ENCODE results near the gene ATP6V1C2.

Gene ATP6V1C2

DNA sequence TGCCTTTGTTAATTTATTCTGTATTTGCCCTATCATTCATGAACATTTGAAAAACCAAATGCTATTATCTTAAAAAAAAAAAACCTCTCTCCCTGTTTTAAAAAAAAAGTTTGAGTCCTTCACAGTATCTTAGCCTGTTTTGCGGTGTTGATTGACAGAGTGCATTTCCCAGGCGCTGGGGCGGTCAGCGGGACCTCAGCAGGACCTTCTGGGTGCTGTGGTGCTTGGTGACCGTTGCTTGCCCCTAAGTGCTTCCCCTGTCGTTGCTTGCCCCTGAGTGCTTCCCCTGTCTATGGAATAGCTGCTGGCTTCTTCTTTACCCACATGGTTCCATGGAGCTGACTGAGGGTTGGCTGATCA lies 12.1 kb downstream of the ATP6V1C2 start:
- no peak for DNase-seq

DNA sequence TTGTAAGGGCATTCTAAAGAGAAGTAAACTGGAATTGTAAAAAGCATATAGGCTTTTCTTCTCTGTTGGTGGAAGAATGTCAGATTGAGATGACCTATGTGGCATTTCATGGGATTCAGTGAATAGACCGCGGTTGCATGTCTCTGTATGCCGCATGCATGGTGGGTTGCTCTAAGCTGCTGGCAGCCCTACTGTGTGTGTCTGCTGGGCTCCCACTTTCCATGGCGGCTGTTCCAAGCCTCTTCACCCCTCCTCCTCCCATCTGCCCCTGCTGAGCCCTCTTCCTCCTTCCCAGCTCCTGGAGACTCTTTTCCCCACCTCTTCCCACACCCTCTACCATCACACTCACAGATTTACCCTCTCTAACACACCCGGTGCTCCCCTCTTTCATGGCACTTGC lies 12.6 kb downstream of the ATP6V1C2 start:
- no peak for DNase-seq

DNA sequence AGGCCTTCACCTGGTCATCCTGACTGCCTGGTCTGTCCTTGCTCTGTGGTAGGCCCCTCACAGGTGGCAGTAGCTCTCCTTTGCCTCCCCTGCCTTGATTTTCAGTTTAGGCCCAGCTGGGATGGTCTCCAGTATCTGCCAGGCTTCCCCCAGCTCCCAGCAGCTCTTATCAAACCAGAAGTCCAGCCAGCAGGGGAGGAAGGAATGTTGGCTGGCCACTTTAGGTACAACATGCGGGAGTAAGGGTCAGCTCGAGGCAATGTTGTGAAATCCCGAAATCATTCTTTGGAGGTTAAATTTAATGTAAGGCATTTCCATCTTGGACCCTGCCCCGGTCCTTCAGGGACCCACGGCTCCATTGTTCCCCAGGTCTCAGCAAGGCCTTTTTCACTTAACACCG lies 16.8 kb downstream of the ATP6V1C2 start:
- DNase-seq, result no peak

DNA sequence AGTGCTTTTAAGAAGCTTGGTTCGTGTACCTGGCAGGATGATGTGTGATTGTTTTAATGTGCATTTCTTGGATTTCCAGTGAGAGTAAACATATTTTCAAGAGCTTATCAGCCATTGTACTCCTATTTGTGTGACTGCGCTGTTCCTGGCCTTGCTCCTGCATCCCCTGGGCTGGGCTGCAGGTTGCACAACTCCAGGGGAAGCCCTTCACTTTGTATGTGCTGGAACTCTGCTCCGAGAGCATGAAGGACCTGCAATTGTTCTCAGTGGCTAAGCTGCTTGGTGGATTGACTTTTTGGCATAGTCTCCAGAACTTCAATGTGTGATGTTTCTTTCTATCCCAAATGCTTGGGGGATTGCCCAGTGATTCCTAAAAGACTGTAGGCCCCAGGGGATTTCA lies 18.8 kb downstream of the ATP6V1C2 start:
- no peak for DNase-seq

DNA sequence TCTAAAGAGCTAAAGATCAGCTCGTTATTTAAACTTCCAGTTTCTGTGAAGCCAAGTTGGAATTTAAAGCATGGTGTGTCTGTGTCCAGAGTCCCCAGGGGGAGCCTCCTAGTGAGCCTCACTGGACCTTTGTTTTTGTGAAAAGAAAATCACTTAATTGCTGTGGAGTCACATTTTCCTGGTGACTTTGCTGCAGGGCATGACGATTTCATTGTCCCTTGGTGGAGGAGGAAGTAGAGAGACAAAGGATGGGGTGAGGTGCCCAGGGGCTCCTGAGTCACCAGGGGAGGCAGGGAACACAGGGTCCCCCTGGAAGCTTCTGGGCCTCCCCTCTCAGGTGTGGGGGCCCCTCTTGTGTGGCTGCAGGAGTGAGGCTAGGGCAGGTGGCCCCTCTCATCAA lies 19.7 kb downstream of the ATP6V1C2 start:
- DNase-seq, result no peak

DNA sequence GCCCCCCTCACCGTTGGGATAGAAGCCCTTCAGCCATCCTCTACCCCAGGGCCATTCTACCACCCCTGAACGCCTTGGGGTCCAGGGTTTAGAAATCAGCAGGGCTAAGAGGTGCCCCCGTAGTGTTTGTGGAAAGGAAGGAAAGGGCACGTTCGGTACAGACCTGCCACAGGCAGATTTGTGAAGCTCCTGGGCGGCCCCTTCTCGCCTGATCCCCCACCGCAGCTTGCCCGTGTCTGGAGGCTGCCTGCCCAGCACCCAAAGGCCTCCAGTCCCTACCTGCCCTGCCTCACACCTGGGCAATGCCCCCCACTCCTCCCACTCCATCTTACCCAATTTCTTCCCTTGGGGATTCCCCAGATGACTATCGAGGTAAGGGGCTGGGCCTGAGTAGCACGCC lies 21.2 kb downstream of the ATP6V1C2 start:
- DNase-seq, result no peak

DNA sequence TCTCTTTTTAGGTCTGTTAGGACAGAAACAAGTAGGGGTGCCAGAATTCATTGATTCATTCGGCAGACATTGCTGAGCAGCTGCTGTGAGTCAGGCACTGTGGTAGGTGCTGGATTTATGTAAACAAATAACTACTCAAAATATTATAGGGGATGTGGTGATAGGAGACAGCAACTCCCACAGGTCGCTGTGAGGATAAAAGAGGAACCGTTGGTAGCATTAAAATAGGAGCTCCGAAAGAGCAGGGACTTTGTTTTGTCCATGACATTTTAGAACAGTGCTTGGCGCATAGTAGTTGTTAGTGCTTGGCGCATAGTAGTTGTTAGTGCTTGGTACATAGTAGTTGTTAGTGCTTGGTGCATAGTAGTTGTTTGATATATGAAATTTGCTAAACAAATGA lies 29.2 kb downstream of the ATP6V1C2 start:
- no peak for DNase-seq

DNA sequence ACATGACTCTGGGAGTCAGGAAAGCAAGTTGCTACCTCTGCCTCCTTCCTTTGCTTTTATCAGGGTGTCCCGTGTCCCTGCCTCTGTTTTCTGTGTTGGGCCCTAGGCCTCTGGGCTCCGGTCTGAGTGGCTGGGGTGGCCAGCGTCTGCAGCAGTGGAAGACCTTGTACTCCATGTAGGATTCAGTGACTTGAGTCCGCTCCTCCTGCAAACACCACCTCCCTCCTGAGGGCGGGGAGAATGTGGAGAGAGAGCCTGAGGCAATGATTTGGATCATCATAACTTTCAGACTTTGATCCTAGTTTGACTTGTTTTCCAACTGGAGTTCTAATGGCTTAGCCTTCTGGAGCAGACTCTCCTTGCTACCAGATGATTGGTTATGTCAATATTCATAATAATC lies 30.8 kb downstream of the ATP6V1C2 start:
- no peak for DNase-seq

DNA sequence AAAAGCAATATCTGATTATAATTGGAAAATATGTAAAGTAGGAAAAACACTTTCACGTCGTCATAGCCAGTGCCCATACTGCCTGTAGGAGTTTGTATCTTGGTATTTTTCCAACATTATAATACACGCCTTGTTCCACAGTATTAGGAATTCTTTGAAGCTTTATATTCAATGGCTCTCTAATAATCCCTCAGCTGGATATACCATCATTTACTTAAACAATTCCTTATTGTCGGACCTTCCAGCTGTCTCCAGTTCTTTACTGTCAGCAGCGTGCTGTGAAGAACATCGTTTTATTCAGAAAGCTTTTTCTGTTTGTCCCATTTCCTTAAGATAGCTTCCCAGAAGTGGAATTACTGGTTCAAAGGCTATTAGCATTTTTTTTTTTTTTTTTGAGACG lies 31.7 kb downstream of the ATP6V1C2 start:
- no peak for DNase-seq

DNA sequence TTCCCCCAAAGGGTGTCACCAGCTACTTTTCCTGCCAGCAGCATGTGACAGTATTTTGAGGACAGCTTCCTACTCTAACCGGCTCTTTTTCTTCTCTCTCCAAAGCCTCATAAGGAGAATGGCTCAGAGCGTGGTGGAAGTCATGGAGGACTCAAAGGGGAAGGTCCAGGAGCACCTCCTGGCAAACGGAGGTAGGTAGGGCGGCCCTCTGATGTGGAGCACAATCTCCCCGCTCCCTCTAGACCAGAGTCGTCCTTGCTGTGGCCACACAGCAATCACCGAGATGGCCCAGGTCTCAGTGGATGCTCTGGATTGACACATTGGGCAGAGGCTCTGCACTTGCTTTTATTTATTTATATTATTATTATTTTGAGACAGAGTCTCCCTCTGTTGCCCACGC lies 32.4 kb downstream of the ATP6V1C2 start:
- no peak for DNase-seq

DNA sequence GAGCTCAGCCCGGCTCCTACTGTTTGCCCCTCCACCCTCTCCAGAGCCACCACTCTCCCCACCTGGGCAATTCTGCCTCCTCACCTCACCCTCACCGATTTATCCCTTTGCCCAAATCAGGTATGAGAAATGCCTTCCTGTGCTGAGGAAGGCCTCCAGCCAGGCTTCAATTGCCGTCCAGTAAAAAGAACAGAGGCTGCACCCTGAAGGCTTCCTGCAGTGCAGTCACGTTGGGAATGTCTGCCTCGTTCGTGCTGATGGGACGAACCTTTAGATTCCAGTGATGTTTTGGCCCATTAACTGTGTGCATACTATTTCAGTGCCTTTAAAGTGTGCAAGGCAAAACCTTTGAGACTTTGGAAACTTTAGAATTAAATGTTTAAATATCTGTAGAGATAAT lies 34.2 kb downstream of the ATP6V1C2 start:
- no peak for DNase-seq

DNA sequence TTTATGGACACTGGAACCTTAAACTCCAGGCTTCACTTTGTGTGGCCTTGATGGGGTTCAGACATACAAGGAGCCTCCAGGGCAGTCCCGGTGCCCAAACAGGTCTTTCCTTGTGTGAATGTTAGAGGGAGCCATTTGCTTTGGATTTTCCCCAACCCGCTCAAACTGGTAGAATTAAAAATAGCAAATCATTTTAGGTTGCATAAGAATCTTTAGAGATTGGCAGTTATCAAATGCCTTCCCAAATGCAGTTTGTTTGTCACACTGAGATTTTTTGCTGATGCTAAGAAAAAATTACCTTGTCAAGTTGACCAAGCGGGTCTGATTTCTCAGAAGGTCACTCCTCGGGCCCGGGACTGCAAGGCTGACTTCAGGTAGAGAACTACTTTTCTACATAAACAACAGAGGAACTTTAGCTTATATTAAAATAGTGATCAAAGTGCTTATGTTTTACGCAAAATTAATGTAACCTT lies 36.4 kb downstream of the ATP6V1C2 start:
- no peak for DNase-seq

DNA sequence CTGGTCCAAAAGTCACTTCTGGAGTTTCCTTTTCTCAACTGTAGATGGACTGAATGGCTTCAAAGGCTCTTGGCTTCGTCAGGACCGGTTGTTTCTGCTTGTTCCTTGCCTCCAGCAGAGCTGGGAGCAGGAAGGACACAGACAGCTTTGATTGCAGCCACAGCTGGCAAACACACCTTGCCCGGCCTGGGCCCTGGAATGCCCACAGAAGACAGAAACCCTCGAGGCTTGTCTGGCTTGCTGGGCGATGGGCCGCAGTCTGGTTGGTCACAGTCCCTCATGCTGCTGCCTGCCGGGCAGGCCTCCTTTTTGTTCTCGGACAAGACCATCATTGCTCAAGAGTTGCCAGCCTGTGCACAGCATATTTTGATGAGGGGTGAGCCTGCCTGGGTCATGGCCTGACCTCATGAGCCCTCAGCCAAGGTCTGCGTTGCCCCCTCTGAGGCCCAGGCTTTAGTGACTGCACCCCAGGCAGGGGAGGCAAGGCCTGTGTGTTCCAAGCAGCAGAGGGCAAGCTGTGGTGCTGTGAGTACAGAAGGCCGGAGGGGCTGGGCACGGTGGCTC lies 37.8 kb downstream of the ATP6V1C2 start:
- DNase-seq, result no peak

DNA sequence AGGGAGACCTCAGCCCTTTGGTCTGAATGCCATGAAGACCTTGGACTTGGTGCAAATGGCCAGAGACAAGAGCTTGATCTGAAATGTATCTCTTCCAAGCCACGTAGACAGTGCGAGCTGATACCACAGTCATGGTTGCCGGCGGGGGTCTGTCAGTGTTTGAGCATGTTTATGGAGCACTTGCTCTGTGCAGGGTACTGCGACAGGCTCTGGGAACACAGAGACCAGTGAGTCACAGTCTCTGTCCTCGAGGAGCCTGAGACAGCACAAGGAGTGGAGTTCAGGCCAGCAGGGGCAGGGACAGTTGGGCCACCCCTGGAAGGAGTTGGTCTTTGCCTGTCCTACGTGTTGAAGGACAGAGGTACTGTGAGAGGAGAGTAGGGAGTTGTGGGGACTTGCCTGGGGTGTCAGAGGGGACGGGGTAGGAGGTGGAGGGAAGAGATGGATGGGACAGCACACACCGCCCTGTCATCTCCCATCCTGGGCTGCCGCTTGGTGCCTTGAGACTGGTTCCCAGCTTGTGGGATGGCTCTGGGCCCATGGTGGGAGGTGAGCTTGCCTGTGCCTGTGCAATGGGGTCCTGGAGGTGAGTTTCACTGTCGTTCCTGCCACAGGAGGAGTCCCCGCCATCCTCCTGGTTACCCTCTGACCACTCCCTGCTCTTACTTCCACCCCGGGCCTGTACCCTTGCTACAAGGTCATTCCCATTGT lies 39.5 kb downstream of the ATP6V1C2 start:
- DNase-seq, result no peak

DNA sequence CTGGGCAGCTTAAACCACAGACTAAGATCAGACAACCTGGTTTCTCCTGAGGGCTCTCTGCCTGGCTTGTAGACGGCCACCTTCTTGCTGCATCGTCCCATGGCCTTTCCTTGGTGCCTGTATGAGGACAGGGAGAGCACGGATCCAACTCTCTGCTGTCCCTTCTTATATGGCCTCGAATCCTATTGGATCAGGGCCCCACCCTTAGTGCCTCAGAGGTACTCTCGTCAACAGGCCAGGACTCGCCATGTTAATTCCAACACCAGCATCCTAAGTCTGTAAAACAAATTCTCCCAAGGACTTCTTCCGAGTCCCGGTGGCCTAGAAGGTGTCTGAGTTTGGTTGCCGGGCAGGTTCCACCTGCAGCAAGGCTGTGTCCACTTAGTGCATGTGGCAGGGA lies 40.2 kb downstream of the ATP6V1C2 start:
- DNase-seq, result no peak

DNA sequence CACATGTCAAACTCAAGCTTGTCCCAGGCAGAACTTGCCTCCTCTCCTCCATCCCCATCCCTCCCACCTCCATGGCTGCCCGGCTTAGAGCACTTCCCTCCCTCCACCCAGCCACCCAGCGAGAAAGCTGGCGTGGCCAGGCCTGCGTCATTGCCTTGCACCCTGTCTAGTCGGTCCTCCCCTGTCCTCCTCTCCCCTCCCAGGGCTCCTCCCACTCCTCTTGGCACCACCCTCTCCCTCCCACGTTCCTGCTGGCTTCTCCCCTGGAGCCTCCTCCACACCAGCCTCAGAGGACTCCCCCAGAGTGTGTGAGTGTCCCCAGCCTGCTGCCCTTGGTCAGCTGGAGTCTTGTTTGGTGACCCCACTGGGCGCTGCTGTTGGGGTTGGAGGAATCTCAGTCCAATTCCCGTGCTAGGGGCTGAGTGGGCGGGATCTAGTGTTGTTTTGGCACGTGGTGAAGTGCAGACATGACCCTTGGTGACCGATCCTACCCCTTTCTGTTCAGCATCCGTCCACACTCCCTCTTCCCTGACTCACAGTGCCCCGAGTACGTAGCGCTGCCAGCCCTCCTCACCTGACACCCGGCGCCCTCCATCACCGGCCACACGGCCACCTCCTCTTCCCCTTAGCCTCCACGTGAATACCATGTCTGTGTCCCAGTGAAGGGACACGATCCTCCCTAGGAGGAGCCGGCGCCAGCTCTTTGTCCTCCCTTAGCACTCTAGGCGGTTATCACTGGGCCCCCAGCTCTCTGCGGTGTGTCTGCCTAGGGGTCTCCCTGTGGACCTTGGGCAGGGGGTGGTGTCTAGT lies 41.4 kb downstream of the ATP6V1C2 start:
- no peak for DNase-seq

DNA sequence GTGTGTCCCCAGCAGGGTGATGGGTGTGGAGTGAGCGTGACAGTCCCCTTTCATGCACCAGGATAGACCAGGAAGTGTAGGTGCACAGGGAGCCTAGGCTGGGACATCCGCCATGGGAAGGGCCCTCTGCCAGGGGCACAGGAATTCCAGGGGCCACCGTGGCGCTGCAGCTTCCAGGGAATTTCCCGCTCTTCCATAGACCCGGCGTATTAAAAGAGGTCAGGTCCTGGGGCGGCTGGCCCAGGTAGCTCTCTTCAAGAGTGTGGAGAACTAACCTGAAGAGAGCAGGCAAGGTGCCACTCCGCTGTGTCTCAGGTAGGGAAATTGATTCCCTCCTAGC lies 42.0 kb downstream of the ATP6V1C2 start:
- DNase-seq, result no peak

DNA sequence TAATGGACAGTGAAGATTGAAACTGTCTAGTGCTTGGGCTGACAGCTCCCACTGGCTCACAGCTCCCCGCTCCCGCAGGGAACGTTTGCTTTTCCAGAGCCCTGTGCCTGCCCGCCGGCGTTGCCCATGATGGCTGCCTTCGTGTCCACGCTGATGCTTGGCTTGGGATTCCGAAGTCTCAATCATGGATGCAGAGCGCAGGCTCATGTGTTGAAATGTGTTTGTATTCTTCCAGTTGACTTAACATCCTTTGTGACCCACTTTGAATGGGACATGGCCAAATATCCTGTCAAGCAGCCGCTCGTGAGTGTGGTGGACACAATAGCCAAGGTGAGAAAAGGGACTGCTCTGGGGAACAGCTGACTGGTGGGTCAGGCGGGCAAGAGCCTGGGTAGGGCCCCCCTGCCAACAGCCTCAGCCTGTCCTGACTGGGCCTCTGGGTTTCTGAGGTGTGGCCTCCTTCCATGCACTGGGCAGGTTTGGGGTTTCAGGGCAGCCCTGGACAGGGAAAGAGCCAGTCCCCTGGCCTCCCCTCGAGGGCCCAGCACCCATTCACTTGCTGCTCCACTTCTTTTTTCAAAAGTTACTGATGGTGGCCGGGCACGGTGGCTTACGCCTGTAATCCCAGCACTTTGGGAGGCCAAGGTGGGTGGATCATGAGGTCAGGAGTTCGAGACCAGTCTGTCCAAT lies 42.8 kb downstream of the ATP6V1C2 start:
- no peak for DNase-seq

DNA sequence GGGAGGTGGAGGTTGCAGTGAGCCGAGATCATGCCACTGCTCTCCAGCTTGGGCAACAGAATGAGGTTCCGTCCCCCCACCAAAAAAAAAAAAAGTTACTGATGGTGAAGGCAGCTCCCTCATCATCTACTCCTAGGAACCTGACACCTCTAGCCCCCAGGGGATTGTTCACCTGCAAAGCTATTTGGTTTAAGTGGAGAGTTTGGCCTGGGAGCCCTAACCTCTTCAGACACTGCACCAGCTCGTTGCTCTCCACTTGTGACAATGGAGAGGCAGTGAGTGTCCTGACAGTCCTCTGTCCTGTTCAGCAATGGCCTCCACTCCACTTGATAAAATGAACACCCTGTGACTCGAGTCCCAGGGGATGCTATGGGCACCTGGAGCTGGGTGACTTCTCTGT lies 43.5 kb downstream of the ATP6V1C2 start:
- DNase-seq, result no peak

DNA sequence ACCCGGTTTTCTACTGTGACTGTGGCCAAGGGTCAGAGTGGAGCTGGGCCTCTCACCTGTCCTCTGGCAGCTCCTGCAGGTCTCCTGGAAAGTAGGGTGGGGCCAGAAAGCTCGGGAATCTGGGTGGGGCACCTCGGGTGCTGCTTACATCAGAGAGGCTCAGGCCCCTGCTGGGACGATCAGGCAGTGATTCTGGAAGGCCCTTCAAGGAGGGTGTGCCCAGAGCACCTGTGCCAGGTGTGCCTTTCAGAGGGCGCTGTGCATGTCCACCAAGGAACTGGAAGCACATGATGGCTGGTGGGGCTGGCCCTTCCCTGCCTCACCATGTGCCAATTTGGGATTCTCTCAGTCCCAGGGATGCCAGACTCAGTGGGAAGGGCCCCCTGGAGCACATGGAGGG lies 44.0 kb downstream of the ATP6V1C2 start:
- no peak for DNase-seq

DNA sequence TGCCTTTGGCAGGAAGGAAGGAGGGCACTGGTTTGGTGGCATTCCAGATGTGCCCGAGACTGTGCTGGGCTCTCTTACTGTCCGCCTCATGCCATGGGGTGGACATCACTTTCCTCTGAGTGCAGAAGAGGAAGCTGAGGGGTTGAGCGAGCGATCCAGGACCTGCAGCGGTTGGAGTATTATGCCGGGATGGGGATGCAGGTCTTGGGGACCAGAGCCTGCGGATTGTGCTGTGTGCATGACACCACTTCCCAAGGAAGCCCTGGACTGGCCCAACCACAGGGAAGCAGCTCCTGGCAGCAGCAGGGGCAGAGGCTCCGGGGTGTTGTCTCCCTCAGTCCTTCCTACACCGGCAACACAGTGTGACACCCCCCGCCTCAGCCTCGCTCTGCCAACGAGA lies 44.5 kb downstream of the ATP6V1C2 start:
- no peak for DNase-seq

DNA sequence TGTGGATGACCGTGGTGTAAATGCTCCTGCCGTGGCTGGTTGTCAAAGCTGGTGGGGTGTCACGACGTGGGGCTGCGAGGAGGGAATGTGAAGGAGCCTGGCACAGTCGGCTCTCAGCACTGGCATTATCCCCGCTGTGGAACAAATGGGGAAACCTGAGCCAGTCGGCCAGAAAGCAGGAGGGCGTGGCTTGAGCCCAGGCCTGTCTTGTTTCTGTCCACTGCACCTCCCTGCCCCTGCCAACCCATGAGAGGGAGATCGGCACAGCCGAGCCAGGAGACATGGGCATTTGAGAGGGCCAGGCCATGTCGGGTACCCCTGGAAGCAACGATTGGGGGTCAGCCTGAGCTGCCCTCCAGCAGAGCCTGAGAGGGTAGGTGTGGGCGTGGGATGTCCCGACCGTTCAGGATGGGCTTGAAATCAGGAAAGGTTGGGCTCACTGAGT lies 46.7 kb downstream of the ATP6V1C2 start:
- DNase-seq, result no peak

DNA sequence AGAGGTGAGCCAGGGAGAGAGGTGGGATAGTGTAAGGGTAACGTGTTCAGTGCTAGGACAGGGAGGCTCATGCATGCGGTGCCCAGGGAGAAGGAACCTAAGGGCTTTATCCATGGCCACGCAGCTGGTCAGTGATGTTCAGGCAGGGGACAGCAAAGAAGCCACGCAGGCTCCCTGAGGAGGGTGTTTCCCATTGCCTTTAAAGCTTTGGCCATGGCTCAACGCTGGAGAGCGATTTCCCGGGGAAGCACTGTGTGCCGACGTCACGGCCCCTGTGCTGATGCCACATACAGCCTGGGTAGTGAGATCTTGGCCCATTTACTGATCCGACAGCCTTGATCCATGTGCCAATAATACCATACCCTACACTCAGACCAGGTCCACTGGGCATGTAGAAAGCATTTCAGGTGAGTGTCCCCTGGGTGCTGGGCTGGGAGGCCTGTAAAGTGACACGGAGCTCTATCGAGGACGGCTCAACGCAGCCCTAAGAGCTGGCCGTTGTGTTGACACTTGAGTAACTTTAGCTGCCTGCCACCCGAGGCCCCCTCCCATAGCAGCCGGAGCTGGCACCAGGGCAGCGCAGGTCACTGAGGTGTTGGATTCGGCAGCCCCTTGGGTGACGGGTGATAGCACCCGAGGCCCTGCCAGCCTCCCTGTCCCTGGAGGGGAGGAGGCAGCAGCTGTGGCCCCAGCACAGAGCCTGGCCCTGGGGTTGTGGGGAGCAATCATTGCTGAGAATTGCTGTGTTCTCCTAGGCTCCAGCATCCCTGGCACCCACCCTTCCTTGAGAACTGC lies 49.7 kb downstream of the ATP6V1C2 start:
- DNase-seq, result no peak
